GM23338 (cell line): ENCODE data around the gene TMEM125. TPM values are rescaled to one million over a fixed set of nuclear protein-coding genes. Genes with fewer than 3 reads are reported as not detected.

Source experiments
- ATAC-seq: fragments of 200-7000 bp; cut with Tn5 transposase; 3 replicates; pipeline ENCODE4 v1.9.1; 2020
- DNase-seq: peaks from one replicate; pipeline ENCODE4 v3.0.0-alpha.2; 2015; ENCODE audit warnings: low spot score
- H2AFZ ChIP-seq: fragments of 200-600 bp; sonication (generic); 2 replicates; pipeline ENCODE4 v1.8.0; 2016; ENCODE audit warnings: antibody characterized with exemption, mild to moderate bottlenecking, moderate library complexity
- H3F3A ChIP-seq: fragments of 200-600 bp; sonication (generic); replicated peaks from 2 replicates; pipeline ENCODE4 v1.8.0; 2017; ENCODE audit warnings: antibody characterized with exemption, mixed run types, low read depth
- H3K27ac ChIP-seq: fragments of 200-600 bp; sonication (generic); 2 replicates; pipeline ENCODE4 v1.6.1; 2016; ENCODE audit warnings: low read depth
- H3K27me3 ChIP-seq: fragments of 200-600 bp; sonication (generic); 2 replicates; pipeline ENCODE4 v1.8.0; 2016; ENCODE audit warnings: mild to moderate bottlenecking, mixed run types, moderate library complexity; ENCODE audit not compliant: insufficient read depth
- H3K36me3 ChIP-seq: fragments of 200-600 bp; sonication (generic); 2 replicates; pipeline ENCODE4 v1.8.0; 2016; ENCODE audit warnings: mild to moderate bottlenecking; ENCODE audit not compliant: insufficient read depth
- H3K4me1 ChIP-seq: fragments of 200-600 bp; sonication (generic); 2 replicates; pipeline ENCODE4 v1.8.0; 2016; ENCODE audit warnings: mild to moderate bottlenecking, moderate library complexity; ENCODE audit not compliant: insufficient read depth
- H3K4me2 ChIP-seq: fragments of 200-600 bp; sonication (generic); 2 replicates; pipeline ENCODE4 v1.7.1; 2017; ENCODE audit warnings: mixed run types
- H3K4me3 ChIP-seq: fragments of 200-600 bp; sonication (generic); 2 replicates; pipeline ENCODE4 v1.6.1; 2016; ENCODE audit warnings: mixed run types
- H3K79me2 ChIP-seq: fragments of 200-600 bp; sonication (generic); replicated peaks from 2 replicates; pipeline ENCODE4 v1.8.0; 2017; ENCODE audit warnings: mild to moderate bottlenecking; ENCODE audit not compliant: insufficient read depth
- H3K9me2 ChIP-seq: fragments of 200-600 bp; sonication (generic); 2 replicates; pipeline ENCODE4 v1.8.0; 2017; ENCODE audit not compliant: insufficient read depth
- H4K20me1 ChIP-seq: fragments of 200-600 bp; sonication (generic); replicated peaks from 2 replicates; pipeline ENCODE4 v1.8.0; 2017; ENCODE audit warnings: mild to moderate bottlenecking; ENCODE audit not compliant: insufficient read depth
- H3K27ac Mint-ChIP-seq: 2 replicates; pipeline ENCODE4 v1.8.0; 2020; ENCODE audit warnings: inconsistent platforms, mild to moderate bottlenecking, moderate library complexity, mixed read lengths
- H3K27me3 Mint-ChIP-seq: 3 replicates; pipeline ENCODE4 v1.8.0; 2022; ENCODE audit warnings: low read depth, mild to moderate bottlenecking, moderate library complexity, mixed read lengths, inconsistent platforms; ENCODE audit not compliant: insufficient read depth, poor library complexity
- H3K36me3 Mint-ChIP-seq: 3 replicates; pipeline ENCODE4 v1.8.0; 2021; ENCODE audit warnings: low read depth, mild to moderate bottlenecking, inconsistent platforms, moderate library complexity, mixed read lengths
- H3K4me1 Mint-ChIP-seq: 3 replicates; pipeline ENCODE4 v1.8.0; 2020; ENCODE audit warnings: mild to moderate bottlenecking, inconsistent platforms, mixed read lengths
- H3K4me3 Mint-ChIP-seq: 3 replicates; pipeline ENCODE4 v1.8.0; 2021; ENCODE audit warnings: moderate library complexity, mild to moderate bottlenecking, inconsistent platforms, mixed read lengths
- H3K9me3 Mint-ChIP-seq: 3 replicates; pipeline ENCODE4 v1.8.0; 2020; ENCODE audit warnings: moderate library complexity, mild to moderate bottlenecking, inconsistent platforms, mixed read lengths
- CREB1 ChIP-seq: fragments of 250-450 bp; sonication (Bioruptor Pico); IDR thresholded peaks from 2 replicates; pipeline ENCODE4 v1.5.0; 2020; ENCODE audit warnings: low read depth, mild to moderate bottlenecking, moderate library complexity
- EZH2 ChIP-seq: fragments of 200-600 bp; sonication (generic); IDR thresholded peaks from one replicate; pipeline ENCODE4 v1.8.0; 2017; ENCODE audit warnings: antibody characterized with exemption, mild to moderate bottlenecking, low read depth; ENCODE audit not compliant: unreplicated experiment
- STAT1 ChIP-seq: IDR thresholded peaks from one replicate; pipeline ENCODE4 v1.6.1; 2016; ENCODE audit warnings: antibody characterized with exemption; ENCODE audit not compliant: unreplicated experiment
- ZNF114 ChIP-seq: fragments of 250-450 bp; sonication (Bioruptor Pico); IDR thresholded peaks from 2 replicates; pipeline ENCODE4 v1.5.0; 2020; ENCODE audit warnings: mild to moderate bottlenecking, moderate library complexity
- polyA plus RNA-seq: library from polyadenylated mRNA; unstranded; fragments of >200 nt; fragmentation: Nextera tagmentation; extraction: Ambion mirVana; gene quantifications from 2 replicates; pipeline ENCODE4 v1.2.1, GENCODE V29; 2016
- total RNA-seq: library from RNA; depleted of rRNA; stranded (reverse); fragments of >200 nt; shearing (Covaris generic); gene quantifications from 2 replicates; pipeline ENCODE4 v1.2.3, GENCODE V29; 2014
- TF ChIP-seq, protein P1 (sequence below): IDR thresholded peaks from 2 replicates; pipeline ENCODE4 v1.6.1; 2016; ENCODE audit warnings: antibody characterized with exemption
- TF ChIP-seq, protein P2 (sequence below): fragments of 250-450 bp; sonication (Bioruptor Pico); IDR thresholded peaks from 2 replicates; pipeline ENCODE4 v1.5.0; 2020; ENCODE audit warnings: mild to moderate bottlenecking, moderate library complexity
- TF ChIP-seq, protein P3 (sequence below): IDR thresholded peaks from one replicate; pipeline ENCODE4 v1.6.1; 2018; ENCODE audit warnings: antibody characterized with exemption; ENCODE audit not compliant: unreplicated experiment
- TF ChIP-seq, protein P4 (sequence below), 2 experiments: fragments of 200-600 bp in 1 of 2; sonication (generic) in 1 of 2; conservative IDR thresholded peaks; 2 replicates each; pipeline versions ENCODE4 v1.5.1 to v1.6.1; 2016 to 2017; ENCODE audit warnings: antibody characterized with exemption in 2 of 2, low read depth in 2 of 2, mild to moderate bottlenecking in 2 of 2, moderate library complexity in 1 of 2

The TMEM125 gene
- total and polyA plus RNA-seq, 2 experiments from 2014 or later: 16.8 to 39.3 TPM

DNA sequence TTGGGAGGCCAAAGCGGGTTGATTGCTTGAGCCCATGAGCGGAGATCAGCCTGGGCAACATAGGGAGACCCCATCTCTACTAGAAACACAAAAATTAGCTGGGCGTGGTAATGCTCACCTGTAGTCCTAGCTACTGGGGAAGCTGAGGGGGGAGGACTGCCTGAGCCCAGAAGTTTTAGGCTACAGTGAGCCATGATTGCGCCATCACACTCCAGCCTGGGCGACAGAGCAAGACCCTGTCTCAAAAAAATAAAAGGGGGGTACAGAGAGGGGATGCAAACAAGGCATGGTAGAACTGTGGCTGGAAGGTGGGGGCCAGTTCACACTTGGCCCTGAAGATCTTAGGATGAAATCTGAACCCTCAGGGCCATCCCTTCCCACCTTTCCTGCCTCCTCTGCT is 16.8 kb downstream of the TMEM125 start:
- TF ChIP-seq ZNF114 (CRISPR knock-in tag): no peak
- no peak for TF ChIP-seq CREB1 (CRISPR knock-in tag)
- TF ChIP-seq, protein P1, sequence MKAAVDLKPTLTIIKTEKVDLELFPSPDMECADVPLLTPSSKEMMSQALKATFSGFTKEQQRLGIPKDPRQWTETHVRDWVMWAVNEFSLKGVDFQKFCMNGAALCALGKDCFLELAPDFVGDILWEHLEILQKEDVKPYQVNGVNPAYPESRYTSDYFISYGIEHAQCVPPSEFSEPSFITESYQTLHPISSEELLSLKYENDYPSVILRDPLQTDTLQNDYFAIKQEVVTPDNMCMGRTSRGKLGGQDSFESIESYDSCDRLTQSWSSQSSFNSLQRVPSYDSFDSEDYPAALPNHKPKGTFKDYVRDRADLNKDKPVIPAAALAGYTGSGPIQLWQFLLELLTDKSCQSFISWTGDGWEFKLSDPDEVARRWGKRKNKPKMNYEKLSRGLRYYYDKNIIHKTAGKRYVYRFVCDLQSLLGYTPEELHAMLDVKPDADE: no peak
- TF ChIP-seq, protein P2, sequence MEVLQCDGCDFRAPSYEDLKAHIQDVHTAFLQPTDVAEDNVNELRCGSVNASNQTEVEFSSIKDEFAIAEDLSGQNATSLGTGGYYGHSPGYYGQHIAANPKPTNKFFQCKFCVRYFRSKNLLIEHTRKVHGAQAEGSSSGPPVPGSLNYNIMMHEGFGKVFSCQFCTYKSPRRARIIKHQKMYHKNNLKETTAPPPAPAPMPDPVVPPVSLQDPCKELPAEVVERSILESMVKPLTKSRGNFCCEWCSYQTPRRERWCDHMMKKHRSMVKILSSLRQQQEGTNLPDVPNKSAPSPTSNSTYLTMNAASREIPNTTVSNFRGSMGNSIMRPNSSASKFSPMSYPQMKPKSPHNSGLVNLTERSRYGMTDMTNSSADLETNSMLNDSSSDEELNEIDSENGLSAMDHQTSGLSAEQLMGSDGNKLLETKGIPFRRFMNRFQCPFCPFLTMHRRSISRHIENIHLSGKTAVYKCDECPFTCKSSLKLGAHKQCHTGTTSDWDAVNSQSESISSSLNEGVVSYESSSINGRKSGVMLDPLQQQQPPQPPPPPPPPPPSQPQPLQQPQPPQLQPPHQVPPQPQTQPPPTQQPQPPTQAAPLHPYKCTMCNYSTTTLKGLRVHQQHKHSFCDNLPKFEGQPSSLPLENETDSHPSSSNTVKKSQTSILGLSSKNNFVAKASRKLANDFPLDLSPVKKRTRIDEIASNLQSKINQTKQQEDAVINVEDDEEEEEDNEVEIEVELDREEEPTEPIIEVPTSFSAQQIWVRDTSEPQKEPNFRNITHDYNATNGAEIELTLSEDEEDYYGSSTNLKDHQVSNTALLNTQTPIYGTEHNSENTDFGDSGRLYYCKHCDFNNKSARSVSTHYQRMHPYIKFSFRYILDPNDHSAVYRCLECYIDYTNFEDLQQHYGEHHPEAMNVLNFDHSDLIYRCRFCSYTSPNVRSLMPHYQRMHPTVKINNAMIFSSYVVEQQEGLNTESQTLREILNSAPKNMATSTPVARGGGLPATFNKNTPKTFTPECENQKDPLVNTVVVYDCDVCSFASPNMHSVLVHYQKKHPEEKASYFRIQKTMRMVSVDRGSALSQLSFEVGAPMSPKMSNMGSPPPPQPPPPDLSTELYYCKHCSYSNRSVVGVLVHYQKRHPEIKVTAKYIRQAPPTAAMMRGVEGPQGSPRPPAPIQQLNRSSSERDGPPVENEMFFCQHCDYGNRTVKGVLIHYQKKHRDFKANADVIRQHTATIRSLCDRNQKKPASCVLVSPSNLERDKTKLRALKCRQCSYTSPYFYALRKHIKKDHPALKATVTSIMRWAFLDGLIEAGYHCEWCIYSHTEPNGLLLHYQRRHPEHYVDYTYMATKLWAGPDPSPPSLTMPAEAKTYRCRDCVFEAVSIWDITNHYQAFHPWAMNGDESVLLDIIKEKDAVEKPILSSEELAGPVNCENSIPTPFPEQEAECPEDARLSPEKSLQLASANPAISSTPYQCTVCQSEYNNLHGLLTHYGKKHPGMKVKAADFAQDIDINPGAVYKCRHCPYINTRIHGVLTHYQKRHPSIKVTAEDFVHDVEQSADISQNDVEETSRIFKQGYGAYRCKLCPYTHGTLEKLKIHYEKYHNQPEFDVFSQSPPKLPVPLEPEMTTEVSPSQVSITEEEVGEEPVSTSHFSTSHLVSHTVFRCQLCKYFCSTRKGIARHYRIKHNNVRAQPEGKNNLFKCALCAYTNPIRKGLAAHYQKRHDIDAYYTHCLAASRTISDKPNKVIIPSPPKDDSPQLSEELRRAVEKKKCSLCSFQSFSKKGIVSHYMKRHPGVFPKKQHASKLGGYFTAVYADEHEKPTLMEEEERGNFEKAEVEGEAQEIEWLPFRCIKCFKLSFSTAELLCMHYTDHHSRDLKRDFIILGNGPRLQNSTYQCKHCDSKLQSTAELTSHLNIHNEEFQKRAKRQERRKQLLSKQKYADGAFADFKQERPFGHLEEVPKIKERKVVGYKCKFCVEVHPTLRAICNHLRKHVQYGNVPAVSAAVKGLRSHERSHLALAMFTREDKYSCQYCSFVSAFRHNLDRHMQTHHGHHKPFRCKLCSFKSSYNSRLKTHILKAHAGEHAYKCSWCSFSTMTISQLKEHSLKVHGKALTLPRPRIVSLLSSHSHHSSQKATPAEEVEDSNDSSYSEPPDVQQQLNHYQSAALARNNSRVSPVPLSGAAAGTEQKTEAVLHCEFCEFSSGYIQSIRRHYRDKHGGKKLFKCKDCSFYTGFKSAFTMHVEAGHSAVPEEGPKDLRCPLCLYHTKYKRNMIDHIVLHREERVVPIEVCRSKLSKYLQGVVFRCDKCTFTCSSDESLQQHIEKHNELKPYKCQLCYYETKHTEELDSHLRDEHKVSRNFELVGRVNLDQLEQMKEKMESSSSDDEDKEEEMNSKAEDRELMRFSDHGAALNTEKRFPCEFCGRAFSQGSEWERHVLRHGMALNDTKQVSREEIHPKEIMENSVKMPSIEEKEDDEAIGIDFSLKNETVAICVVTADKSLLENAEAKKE (CRISPR knock-in tag): no peak
- no peak for TF ChIP-seq STAT1
- no peak for TF ChIP-seq EZH2
- TF ChIP-seq, protein P3, sequence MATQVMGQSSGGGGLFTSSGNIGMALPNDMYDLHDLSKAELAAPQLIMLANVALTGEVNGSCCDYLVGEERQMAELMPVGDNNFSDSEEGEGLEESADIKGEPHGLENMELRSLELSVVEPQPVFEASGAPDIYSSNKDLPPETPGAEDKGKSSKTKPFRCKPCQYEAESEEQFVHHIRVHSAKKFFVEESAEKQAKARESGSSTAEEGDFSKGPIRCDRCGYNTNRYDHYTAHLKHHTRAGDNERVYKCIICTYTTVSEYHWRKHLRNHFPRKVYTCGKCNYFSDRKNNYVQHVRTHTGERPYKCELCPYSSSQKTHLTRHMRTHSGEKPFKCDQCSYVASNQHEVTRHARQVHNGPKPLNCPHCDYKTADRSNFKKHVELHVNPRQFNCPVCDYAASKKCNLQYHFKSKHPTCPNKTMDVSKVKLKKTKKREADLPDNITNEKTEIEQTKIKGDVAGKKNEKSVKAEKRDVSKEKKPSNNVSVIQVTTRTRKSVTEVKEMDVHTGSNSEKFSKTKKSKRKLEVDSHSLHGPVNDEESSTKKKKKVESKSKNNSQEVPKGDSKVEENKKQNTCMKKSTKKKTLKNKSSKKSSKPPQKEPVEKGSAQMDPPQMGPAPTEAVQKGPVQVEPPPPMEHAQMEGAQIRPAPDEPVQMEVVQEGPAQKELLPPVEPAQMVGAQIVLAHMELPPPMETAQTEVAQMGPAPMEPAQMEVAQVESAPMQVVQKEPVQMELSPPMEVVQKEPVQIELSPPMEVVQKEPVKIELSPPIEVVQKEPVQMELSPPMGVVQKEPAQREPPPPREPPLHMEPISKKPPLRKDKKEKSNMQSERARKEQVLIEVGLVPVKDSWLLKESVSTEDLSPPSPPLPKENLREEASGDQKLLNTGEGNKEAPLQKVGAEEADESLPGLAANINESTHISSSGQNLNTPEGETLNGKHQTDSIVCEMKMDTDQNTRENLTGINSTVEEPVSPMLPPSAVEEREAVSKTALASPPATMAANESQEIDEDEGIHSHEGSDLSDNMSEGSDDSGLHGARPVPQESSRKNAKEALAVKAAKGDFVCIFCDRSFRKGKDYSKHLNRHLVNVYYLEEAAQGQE: no peak
- TF ChIP-seq, protein P4, sequence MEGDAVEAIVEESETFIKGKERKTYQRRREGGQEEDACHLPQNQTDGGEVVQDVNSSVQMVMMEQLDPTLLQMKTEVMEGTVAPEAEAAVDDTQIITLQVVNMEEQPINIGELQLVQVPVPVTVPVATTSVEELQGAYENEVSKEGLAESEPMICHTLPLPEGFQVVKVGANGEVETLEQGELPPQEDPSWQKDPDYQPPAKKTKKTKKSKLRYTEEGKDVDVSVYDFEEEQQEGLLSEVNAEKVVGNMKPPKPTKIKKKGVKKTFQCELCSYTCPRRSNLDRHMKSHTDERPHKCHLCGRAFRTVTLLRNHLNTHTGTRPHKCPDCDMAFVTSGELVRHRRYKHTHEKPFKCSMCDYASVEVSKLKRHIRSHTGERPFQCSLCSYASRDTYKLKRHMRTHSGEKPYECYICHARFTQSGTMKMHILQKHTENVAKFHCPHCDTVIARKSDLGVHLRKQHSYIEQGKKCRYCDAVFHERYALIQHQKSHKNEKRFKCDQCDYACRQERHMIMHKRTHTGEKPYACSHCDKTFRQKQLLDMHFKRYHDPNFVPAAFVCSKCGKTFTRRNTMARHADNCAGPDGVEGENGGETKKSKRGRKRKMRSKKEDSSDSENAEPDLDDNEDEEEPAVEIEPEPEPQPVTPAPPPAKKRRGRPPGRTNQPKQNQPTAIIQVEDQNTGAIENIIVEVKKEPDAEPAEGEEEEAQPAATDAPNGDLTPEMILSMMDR (conservative IDR thresholded peaks at IDR 0.05; ENCODE audit: low read depth in 2 of 2): no peak

More for the DNA sequence above, 16.8 kb downstream of the TMEM125 start:
- Histone ChIP-seq H4K20me1 (no peaks in the 10 kb centered on the region), H3K4me3 (no peak overlapping the region), H2AFZ (0 out of 2 replicates have a peak overlapping the region, but pooled peaks have one; percentile 98), H3K4me2 (no peak overlapping the region), H3K9me2 (no peaks in the 10 kb centered on the region), H3K27ac (no peak overlapping the region), H3K36me3 (no peaks in the 10 kb centered on the region), H3F3A (no peaks in the 10 kb centered on the region), H3K4me1 (peaks cover 10% of the 10 kb centered on the region), H3K27me3 (no peaks in the 10 kb centered on the region), H3K79me2 (no peaks in the 10 kb centered on the region)
- no peak for ATAC-seq
- peak overlapping the region; percentile 77; the same call in 1 of the 3 replicates for H3K4me3 Mint-ChIP-seq
- peaks cover 5% of the 10 kb centered on the region; the same call in 1 of the 3 replicates for H3K36me3 Mint-ChIP-seq
- H3K9me3 Mint-ChIP-seq: no peaks in the 10 kb centered on the region
- H3K4me1 Mint-ChIP-seq: peaks cover 27% of the 10 kb centered on the region
- DNase-seq: no peak
- peaks cover 13% of the 10 kb centered on the region for H3K27me3 Mint-ChIP-seq
- H3K27ac Mint-ChIP-seq: no peak overlapping the region
